Right lung (tissue), 10 donors: ENCODE results near the gene F2RL2. TPM values are rescaled to one million over a fixed set of nuclear protein-coding genes. Genes with fewer than 3 reads are reported as not detected.
A peak's percentile ranks its signal among the peaks of the same experiment; 100 is the strongest.

ENCODE experiments used
- DNase-seq, 2 donors: peaks; one replicate each; pipeline ENCODE4 v3.0.0-alpha.2; 2013
- long read RNA-seq, 8 donors: transcript quantifications; one replicate each; lab custom pipeline, GENCODE V29; 2026
- polyA plus RNA-seq, 5 donors: library from polyadenylated mRNA; unstranded; fragments of 120-200 nt; gene quantifications; one replicate each; pipeline versions ENCODE4 v1.2.1 to v1.2.3, GENCODE V29; 2013; ENCODE audit warnings: inconsistent platforms in 1 of 5, low replicate concordance in 1 of 5; ENCODE audit not compliant: insufficient read length in 5 of 5, insufficient read depth in 1 of 5

F2RL2 gene
- polyA plus RNA-seq, result under 1 TPM; 0.37 to 0.43 (median 0.42) TPM
- long read RNA-seq, donor 1, result 0 reads
- long read RNA-seq, donor 2, partial matches to known transcripts, result 0 of 1 reads
- long read RNA-seq, donor 2, other reads (novel, unspliced or antisense), result 0 of 1 reads
- long read RNA-seq, donor 3, partial matches to known transcripts, result 28 of 33 reads
- long read RNA-seq, donor 3, other reads (novel, unspliced or antisense), result 5 of 33 reads
- long read RNA-seq, donor 4, result 0 reads
- long read RNA-seq, donor 5, result 0 reads
- long read RNA-seq, donor 6, result 0 reads
- long read RNA-seq, donor 7, result 0 reads
- long read RNA-seq, donor 8, result 0 reads

- no peak for DNase-seq
Observed at GRCh38 chr5:76622973-76623596, at the start of gene F2RL2. Gene F2RL2 (minus strand): TSS chr5:76623403. CDS start chr5:76623230, 173 bp downstream.

DNA sequence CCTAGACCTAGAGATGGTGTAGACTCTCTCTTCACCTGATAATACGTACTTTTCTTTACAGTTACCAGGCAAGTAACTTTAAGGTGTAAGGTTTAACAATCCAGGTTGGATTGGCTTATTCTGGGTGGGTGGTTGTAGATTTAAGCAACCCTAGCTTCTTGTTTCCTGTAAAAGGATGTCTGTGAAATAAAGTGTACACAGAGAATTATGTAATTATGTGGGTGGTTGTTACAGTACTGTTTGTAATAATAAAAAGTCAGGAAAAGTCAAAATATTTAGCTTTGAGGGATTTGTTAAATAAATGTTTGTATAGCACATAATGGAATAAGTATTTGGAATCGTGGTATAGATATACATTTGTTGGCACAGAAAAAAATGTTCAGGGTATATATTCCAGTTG is 49.0 kb upstream of the F2RL2 start:
- DNase-seq, result no peak

DNA sequence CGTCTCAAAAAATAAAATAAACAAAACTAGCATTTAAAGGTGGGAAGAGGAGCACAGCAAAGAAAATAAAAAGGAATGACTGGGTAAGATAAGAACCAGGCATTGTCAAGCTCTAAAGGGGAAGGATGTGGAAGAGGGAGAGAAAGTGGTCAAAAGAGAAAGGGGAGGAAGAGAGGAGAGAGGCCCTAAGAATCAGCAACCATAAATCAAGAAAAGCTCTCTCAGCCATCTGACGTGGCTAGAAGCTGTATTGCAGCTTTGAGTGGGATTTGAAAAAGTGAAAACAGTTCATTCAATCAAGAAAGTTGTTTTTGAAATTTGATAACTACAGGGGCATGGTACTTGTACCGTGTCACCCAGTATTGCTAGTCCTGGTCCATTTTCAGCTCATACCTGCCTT is 47.3 kb upstream of the F2RL2 start:
- DNase-seq, result no peak

DNA sequence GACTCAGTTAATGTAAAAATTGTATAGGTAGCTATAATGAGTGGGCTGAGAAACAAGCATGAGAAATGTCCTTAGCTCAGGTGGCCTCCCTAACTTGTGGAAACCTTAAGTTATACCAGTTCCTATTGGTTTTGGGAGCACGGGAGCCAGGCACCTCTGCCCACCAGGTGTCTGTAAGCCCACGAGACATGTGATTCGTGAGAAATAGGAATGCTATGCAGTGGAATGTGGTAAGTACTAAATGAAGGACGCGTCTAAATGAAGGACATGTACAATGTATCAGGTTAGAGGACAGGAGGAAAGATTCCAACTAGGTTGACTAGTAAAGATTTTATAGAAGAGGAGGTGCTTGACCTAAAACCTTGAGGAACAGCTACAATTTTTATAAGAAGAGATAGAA is 46.0 kb upstream of the F2RL2 start:
- DNase-seq, result no peak

DNA sequence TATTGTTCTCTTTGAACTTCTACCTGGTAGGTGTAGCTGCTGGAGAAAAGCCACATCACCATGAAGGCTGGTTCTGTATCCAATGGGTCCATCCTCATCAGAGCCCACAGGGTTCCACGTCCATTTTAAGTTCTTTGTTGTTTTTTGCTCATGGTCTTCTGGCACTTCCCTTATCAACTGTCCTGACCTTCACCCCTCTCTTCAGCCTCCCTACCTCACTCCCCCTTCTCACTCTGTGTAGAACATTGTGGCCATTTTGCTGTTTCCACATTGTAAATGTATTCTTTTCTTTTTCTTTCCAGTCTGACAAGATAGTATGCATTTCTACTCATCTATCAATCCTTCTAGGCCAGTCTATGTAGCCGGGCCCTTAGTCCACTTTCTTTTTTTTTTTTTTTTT is 44.3 kb upstream of the F2RL2 start:
- no peak for DNase-seq

GRCh38 chr5:76664079-76664478 is 40.9 kb upstream of the F2RL2 start:
- no peak for DNase-seq

- DNase-seq, result no peak
Observed at GRCh38 chr5:76663573-76663972, 40.4 kb upstream of the F2RL2 start.

DNA sequence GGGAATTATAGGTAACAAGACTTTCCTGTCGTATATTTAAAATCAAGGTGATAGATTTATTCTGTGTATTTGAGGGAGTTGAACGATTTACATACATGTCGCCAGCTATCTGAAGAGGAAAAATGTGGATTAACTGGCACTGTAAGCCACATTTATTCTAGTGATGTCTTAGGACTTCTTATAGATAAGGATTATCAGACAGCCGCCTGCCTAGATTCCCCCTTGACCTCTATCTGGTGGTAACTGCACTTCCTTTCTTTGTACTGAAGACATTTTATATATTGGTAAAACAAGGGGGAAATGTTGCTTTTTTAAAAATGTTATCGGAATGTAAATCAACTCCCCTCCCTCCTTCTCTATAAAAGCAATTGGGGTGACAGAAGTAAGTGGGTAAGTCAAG is 39.3 kb upstream of the F2RL2 start:
- no peak for DNase-seq

GRCh38 chr5:76660360-76660759 is 37.2 kb upstream of the F2RL2 start:
- no peak for DNase-seq

- no peak for DNase-seq
Observed at GRCh38 chr5:76657683-76658311, 34.6 kb upstream of the F2RL2 start.

GRCh38 chr5:76657091-76657490 is 33.9 kb upstream of the F2RL2 start:
- no peak for DNase-seq

GRCh38 chr5:76652809-76653414 is 29.7 kb upstream of the F2RL2 start:
- DNase-seq, result no peak

DNA sequence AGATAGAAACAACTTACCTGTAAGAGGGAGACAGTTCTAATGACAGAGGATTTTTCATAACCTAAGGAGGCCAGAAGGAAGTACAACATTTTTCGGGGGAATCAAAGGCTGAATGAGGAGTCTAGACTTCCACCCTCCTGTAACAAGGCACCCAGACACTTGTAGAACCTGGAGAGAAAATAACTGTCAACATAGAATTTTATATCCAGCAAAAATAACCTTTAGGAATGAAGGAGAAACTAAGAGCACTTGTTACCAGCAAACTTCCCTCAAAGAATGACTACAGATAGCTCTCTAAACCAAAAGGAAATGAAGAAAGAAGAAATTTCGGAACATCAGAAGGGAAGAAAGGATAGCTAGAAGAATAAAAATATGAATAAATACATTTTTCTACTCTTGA is 25.9 kb upstream of the F2RL2 start:
- no peak for DNase-seq

GRCh38 chr5:76643371-76643770 is 20.2 kb upstream of the F2RL2 start:
- DNase-seq, result no peak

- no peak for DNase-seq
Observed at GRCh38 chr5:76642390-76643040, 19.3 kb upstream of the F2RL2 start.

DNA sequence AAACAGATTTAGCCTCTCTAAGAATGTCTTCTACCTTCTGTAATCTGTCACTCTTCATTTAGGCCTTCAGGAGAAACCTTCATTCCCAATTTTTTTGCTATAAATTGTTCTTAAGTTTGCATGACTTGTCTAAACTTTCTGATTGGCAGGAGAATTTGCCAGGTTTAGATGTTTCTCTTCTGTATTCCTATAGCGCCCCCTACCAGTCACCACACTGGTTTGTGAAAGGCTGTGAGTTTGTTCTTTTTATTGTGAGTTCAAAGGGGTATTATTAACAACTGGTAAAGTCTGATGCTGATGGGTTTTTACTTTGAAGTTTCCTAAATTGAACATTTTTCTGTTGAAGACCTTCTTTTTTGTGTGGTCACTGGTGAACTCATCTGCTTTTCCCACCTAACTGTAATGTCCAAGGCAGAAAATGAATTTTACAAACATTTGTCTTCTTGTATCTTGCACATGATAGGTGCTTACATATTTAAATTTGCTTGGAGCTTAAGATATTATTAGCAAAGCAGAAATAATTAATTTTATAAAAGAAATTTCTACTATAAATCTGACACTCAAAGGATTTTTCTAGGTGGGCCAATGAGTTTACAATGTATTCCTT is 18.4 kb upstream of the F2RL2 start:
- peak; percentile 28 to 31 for DNase-seq

GRCh38 chr5:76638479-76638878 is 15.3 kb upstream of the F2RL2 start:
- DNase-seq, result no peak

GRCh38 chr5:76637490-76637889 is 14.3 kb upstream of the F2RL2 start:
- DNase-seq, result no peak

DNA sequence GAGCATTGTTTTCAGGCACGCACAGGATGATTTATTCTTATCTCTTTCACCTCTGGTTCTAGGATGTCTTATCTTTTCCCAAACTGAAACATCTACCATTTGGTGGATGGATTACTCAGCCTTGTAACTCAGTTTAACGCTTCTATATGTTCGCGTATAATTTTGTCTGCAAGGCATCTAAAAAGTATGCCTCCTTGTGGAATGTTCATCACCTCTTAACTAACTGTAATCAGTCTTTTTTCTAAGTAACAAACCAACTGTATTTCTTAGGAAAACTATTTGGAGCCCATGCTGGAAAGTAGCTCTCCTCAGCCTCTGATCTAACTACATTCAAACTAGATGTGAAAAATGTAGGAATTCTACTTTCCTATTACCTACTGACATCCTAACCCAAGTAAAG is 11.5 kb upstream of the F2RL2 start:
- DNase-seq, result no peak

- no peak for DNase-seq
Observed at GRCh38 chr5:76626738-76627137, 3.5 kb upstream of the F2RL2 start.

DNA sequence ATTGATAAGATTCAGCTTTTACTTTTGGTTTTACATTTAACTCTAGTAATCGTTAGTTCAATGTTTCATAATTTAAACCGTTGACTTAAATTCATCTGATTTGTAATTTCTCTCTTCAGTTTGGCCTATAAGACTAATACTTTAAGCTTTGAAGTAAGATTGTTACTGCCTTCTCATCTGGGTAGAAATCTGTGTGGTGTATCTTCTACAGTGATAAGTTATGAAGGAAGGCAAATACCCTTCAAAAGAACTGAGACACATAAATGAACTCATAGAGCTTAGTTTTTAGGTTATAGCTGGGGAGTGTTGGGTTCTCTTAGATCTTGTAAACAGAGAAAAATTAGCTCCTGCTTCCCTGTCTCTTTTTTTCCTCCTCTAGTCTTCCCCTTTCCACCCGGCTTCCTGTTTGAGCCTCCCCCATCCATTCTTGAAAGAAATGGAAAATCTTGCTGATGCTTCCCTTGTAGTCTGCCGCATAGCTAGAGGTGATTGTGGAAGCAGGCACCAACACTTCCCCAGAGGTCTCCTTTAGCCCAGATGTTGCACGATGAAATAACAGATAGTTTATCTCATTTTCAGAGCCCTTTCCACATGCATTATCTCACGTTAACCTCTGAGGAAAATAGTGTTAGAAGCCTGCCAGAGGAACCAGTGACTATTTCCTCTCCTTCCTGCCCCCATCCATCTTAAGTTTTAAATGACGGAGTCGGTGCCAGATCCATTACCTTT is 2.0 kb upstream of the F2RL2 start:
- no peak for DNase-seq
